MM.1S (cell line): ENCODE measurements around the gene VAV3.

ENCODE experiments used
- EZH2 ChIP-seq: fragments of 300-600 bp; sonication (generic); optimal IDR thresholded peaks from 2 replicates; pipeline ENCODE3; 2017; ENCODE audit warnings: low read depth, mild to moderate bottlenecking, antibody characterized with exemption, low read length, mixed read lengths
- EZH2phosphoT487 ChIP-seq: fragments of 300-600 bp; sonication (generic); IDR thresholded peaks from 2 replicates; pipeline ENCODE4 v1.6.1; 2018; ENCODE audit warnings: antibody characterized with exemption, low read length
- TF ChIP-seq, protein P1 (sequence below): fragments of 300-600 bp; sonication (generic); IDR thresholded peaks from 2 replicates; pipeline ENCODE4 v1.5.1; 2016; ENCODE audit warnings: antibody characterized with exemption, low read length, mixed read lengths

DNA sequence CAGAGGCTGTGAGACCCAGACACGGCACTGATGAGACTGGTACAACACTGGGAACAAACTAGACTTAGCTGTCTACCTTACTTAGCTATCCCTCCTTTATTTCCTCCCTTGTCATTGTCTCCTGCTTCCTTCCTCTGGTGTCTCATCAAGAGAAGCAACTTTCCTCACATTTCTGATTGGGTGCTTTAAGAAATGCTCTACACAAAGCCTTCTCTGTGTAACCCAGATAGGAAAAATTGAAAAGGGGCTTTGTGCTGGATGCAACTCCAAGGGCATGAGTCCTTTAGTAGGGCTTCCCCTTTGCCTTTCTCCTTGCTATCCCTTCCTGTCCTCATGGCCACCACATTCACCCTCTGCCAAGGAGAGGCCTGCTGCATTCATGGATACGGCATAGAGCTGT, 274.5 kb downstream of the VAV3 start:
- TF ChIP-seq, protein P1, sequence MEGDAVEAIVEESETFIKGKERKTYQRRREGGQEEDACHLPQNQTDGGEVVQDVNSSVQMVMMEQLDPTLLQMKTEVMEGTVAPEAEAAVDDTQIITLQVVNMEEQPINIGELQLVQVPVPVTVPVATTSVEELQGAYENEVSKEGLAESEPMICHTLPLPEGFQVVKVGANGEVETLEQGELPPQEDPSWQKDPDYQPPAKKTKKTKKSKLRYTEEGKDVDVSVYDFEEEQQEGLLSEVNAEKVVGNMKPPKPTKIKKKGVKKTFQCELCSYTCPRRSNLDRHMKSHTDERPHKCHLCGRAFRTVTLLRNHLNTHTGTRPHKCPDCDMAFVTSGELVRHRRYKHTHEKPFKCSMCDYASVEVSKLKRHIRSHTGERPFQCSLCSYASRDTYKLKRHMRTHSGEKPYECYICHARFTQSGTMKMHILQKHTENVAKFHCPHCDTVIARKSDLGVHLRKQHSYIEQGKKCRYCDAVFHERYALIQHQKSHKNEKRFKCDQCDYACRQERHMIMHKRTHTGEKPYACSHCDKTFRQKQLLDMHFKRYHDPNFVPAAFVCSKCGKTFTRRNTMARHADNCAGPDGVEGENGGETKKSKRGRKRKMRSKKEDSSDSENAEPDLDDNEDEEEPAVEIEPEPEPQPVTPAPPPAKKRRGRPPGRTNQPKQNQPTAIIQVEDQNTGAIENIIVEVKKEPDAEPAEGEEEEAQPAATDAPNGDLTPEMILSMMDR = no peak
- TF ChIP-seq EZH2 (no peak), EZH2phosphoT487 (no peak)
